ENCODE data around the gene SPARCL1. TPM values are rescaled to one million over a fixed set of nuclear protein-coding genes. Genes with fewer than 3 reads are reported as not detected.

The SPARCL1 gene
- total RNA-seq, 1 donor from 2014 or later = 202 TPM

Other genes with a start within 250 kb of the SPARCL1 start
- 0.38 TPM for gene HSD17B13, start 206.5 kb downstream of the SPARCL1 start, total RNA-seq
- 11.0 TPM for gene HSD17B11, start 138.2 kb downstream of the SPARCL1 start, total RNA-seq
- 21.5 TPM for gene NUDT9, start 106.8 kb downstream of the SPARCL1 start, total RNA-seq
- gene DSPP, start 79.2 kb upstream of the SPARCL1 start, total RNA-seq = not detected
- not detected for gene DMP1, start 120.9 kb upstream of the SPARCL1 start, total RNA-seq

All from cardiac septum (tissue), 1 donor.